Fibroblast of lung (primary cell): ENCODE data around the gene MAP1B.

Experiments
- CTCF ChIP-seq, 2 donors: IDR thresholded peaks in 1 of 2; conservative IDR thresholded peaks in 1 of 2; 1 replicate in 1 of 2; 2 replicates in 1 of 2; pipeline ENCODE4 v1.5.1; 2011 to 2012; ENCODE audit warnings: low read length in 2 of 2, control low read depth in 1 of 2, inconsistent platforms in 1 of 2, low read depth in 1 of 2, mild to moderate bottlenecking in 1 of 2
- EZH2 ChIP-seq: IDR thresholded peaks from 2 replicates; pipeline ENCODE4 v1.5.1; 2012; ENCODE audit warnings: low read length, control low read depth, mild to moderate bottlenecking; ENCODE audit errors: missing control alignments

- TF ChIP-seq CTCF (conservative IDR thresholded peaks at IDR 0.05 in 1 of 2, IDR thresholded peaks at IDR 0.05 in 1 of 2; ENCODE audit: low read depth in 1 of 2, low read length in 2 of 2) (no peak), EZH2 (no peak)
Measured at GRCh38 chr5:72156946-72157624, 49.8 kb downstream of the MAP1B start.
